Coronary artery (tissue), 2 donors: ENCODE measurements around the gene RGS10.

Source experiments
- DNase-seq: peaks from one replicate; pipeline ENCODE4 v3.0.0-alpha.2; 2017; ENCODE audit warnings: low spot score
- H3K27ac ChIP-seq, 2 donors: fragments of 200-600 bp; sonication (generic); one replicate each; pipeline ENCODE4 v1.5.1; 2016 to 2019
- H3K4me3 ChIP-seq: fragments of 200-600 bp; sonication (generic); 2 replicates; pipeline ENCODE4 v1.5.1; 2016; ENCODE audit warnings: mild to moderate bottlenecking, moderate library complexity
- TF ChIP-seq, protein P1 (sequence below): fragments of 200-600 bp; sonication (generic); IDR thresholded peaks from one replicate; pipeline ENCODE4 v1.5.1; 2019; ENCODE audit warnings: antibody characterized with exemption

RGS10 gene

DNA sequence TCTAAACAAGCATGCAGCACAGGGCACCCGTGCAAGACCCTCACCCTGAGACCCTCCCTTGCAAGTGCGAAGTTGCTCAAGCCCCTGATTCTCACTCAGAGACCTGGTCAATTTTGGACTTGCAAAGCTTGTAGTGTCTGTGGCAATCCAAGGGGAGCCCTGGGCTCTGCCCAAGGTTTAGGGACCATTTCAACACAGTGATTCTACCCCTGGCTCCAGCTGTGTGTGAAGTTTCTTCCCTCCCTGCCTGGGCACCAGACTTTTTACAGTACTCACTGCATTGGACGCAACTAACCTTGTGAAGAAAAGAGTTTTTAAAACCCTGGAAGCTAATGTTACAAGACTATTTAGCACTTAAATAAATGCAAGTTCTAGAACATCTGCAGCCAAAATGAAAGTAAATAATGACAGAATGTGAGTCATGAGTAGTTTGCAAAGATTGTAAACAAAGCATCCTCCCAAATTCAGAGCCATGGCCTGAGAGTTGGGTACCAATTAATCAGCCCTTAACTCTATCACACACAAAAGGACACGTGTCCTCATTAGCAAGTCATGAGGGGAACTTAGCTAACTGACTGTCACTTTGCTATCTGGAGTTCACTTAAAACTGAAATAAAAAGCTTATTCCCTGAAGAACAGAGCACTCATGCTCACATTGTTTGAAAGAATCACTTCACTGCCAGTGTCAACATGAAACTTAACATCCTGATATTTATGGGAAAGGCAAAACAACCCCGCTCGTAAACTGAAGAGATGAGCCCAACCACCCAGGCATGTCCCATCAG, 48.1 kb downstream of the RGS10 start:
- H3K4me3 ChIP-seq = no peak overlapping the region
- peak overlapping the region in 1 of 2 donors; percentile 8 for H3K27ac ChIP-seq
- TF ChIP-seq, protein P1, sequence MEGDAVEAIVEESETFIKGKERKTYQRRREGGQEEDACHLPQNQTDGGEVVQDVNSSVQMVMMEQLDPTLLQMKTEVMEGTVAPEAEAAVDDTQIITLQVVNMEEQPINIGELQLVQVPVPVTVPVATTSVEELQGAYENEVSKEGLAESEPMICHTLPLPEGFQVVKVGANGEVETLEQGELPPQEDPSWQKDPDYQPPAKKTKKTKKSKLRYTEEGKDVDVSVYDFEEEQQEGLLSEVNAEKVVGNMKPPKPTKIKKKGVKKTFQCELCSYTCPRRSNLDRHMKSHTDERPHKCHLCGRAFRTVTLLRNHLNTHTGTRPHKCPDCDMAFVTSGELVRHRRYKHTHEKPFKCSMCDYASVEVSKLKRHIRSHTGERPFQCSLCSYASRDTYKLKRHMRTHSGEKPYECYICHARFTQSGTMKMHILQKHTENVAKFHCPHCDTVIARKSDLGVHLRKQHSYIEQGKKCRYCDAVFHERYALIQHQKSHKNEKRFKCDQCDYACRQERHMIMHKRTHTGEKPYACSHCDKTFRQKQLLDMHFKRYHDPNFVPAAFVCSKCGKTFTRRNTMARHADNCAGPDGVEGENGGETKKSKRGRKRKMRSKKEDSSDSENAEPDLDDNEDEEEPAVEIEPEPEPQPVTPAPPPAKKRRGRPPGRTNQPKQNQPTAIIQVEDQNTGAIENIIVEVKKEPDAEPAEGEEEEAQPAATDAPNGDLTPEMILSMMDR = no peak
- no peak for DNase-seq

DNA sequence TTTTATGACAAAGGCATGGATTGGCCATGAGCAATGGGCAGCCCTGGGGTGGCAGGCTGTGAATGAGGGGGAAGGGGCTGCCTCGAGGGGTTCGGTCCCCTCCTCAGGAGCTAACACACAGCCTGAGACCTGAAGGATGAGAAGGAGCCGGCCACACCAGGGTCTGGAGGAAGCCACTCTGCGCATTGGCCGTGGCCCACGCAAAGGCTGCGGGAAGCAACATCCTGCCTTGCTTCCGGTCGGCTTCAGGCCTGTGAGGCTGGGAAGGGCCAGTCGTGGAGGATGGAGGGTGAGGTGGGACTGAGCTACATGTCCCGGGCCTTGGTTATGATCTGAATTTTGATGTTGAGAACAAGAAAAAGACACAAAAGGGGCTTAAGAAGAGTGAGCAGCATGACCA, 49.4 kb downstream of the RGS10 start:
- no peak for DNase-seq
- no peak overlapping the region for H3K4me3 ChIP-seq
- no peak overlapping the region for H3K27ac ChIP-seq
- TF ChIP-seq, protein P1 = no peak

DNA sequence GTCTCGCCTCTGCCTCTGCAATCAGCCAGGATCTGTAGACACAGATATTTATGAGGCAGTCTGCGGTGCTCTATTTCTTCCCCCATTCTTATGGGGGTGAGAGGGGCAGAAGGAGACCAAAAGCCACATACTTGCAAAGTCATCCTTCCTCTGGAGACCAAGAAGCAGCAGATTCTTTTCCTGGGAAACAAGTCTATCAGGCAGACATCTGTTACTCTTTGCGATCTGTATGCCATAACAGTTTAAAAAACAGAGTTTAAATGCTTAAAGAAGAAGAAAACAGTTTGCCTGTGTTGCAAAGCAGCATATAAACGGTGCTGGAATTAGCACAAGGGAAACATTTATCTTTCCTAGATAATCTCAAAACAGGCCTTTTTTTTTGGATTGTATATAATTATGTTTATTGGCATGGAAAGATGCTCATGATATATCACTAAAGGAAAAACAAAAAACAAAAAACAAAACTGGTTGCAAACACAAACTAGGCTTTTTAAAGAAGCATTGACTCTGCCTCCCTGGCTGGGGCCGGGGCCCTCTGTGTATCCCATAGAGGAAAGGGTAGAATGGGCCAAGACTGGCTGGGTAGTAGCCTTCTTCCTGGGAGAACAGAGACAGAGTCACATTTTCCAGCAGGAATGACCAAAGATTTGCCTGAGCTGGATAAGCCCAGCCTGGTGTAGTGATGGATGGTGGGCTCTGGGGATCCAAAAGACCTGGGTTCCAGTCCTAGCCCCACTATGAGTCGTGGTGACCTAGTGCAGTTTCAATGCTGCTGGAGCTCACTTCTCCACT, 50.4 kb downstream of the RGS10 start:
- Histone ChIP-seq H3K27ac (no peak overlapping the region), H3K4me3 (no peak overlapping the region)
- no peak for DNase-seq
- TF ChIP-seq, protein P1 = no peak

DNA sequence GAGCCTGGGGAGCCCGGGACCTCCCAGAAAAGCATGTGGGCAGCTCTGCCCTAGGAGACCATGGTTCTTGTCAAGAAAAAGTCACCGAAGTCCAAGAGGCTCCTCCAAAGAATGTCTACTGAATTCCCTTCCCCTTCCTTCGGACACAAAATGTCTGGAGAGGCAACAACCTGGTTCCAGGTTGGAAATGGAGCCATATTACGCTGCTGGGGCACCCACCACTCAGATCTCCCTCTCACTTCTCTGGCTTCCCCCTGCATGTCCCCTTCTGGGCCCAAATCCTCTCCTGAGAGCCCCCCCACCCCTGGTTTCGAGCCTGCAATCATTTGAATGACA, 52.6 kb downstream of the RGS10 start:
- DNase-seq = no peak
- TF ChIP-seq, protein P1 = no peak
- Histone ChIP-seq H3K27ac (no peak overlapping the region), H3K4me3 (no peak overlapping the region)

DNA sequence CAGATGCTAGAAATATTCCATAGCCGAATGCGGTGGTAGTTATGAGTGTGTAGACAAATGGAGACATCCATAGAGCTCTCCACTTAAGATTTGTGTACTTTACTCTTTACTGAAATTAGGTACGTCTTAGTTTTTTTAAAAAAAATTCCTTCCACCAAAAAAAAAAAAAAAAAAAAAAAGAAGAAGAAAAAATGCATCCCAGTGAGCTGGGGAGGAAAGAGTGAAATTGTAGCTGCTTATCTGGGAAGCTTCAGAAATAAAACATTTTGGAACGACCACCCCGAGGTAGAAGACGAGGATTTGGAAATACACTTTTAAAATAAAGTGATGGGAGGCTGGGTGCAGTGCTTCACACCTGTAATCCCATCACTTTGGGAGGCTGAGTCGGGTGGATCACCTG, 53.8 kb downstream of the RGS10 start:
- no peak overlapping the region for H3K4me3 ChIP-seq
- no peak for DNase-seq
- no peak overlapping the region for H3K27ac ChIP-seq
- TF ChIP-seq, protein P1 = no peak

DNA sequence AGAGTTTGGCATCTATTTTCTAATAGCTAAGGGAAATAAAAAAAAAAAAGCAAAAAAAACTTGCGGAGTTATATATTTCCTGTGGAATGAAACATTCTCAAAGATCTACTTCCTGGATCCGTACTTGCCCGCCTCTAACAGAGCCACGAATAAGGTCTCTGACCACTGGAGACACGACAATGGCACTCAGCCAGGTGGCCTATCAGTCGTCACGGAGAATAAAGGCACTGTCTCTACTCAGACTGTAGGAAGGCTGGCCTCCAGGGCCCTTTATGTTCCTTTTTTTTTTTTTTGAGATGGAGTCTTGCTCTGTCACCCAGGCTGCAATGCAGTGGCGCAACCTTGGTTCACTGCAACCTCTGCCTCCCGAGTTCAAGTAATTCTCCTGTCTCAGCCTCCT, 58.7 kb downstream of the RGS10 start:
- DNase-seq = no peak
- no peak overlapping the region for H3K4me3 ChIP-seq

More for the DNA sequence above, 58.7 kb downstream of the RGS10 start:
- TF ChIP-seq, protein P1 = no peak
- H3K27ac ChIP-seq = no peak overlapping the region
